22Rv1 (cell line): ENCODE measurements around the gene ERP44.
"Not testable (repeated sequence)": the region's sequence is repeated elsewhere in the genome, so short reads cannot be mapped to it uniquely, and the experiment has no call there.

Source experiments
- H3K27ac ChIP-seq: fragments of 450-650 bp; 2 replicates; pipeline ENCODE4 v1.5.1; 2017
- CTCF ChIP-seq: fragments of 450-650 bp; IDR thresholded peaks from 2 replicates; pipeline ENCODE4 v1.5.1; 2017; ENCODE audit warnings: mild to moderate bottlenecking
- ZFX ChIP-seq: fragments of 450-650 bp; IDR thresholded peaks from 2 replicates; pipeline ENCODE4 v1.6.1; 2017; ENCODE audit warnings: antibody characterized with exemption, borderline replicate concordance

ERP44 gene

GRCh38 chr9:100074093-100074492 lies 24.7 kb downstream of the ERP44 start:
- no peak overlapping the region for H3K27ac ChIP-seq
- TF ChIP-seq CTCF (no peak), ZFX (no peak)

GRCh38 chr9:100072805-100073204 lies 26.0 kb downstream of the ERP44 start:
- TF ChIP-seq CTCF (no peak), ZFX (no peak)
- no peak overlapping the region for H3K27ac ChIP-seq

- H3K27ac ChIP-seq: no peak overlapping the region
- no peak for TF ChIP-seq CTCF
- no peak for TF ChIP-seq ZFX
These were observed 27.5 kb downstream of the ERP44 start for GRCh38 chr9:100071271-100071670.

GRCh38 chr9:100070104-100071041 lies 28.4 kb downstream of the ERP44 start:
- TF ChIP-seq CTCF (no peak), ZFX (no peak)
- no peak overlapping the region for H3K27ac ChIP-seq

- H3K27ac ChIP-seq: not testable (repeated sequence)
These were observed 29.7 kb downstream of the ERP44 start for GRCh38 chr9:100069068-100069467.

- not testable (repeated sequence) for H3K27ac ChIP-seq
These were observed 30.8 kb downstream of the ERP44 start for GRCh38 chr9:100067990-100068389.

- H3K27ac ChIP-seq: no peak overlapping the region
- no peak for TF ChIP-seq CTCF
- no peak for TF ChIP-seq ZFX
These were observed 32.3 kb downstream of the ERP44 start for GRCh38 chr9:100066539-100066938.

- TF ChIP-seq CTCF (no peak), ZFX (no peak)
- H3K27ac ChIP-seq: no peak overlapping the region
These were observed 33.8 kb downstream of the ERP44 start for GRCh38 chr9:100064872-100065581.
